Uterus (tissue), 4 donors: ENCODE results near the gene CRB1. TPM values are rescaled to one million over a fixed set of nuclear protein-coding genes. Genes with fewer than 3 reads are reported as not detected.

ENCODE experiments used
- DNase-seq, 2 donors: peaks; one replicate each; pipeline ENCODE4 v3.0.0-alpha.2; 2019 to 2020
- H3K27ac ChIP-seq, 2 donors: fragments of 200-600 bp; sonication (generic); 1 replicate in 1 of 2; 2 replicates in 1 of 2; pipeline ENCODE4 v1.5.1; 2016 to 2018
- H3K27me3 ChIP-seq, 2 donors: fragments of 200-600 bp; sonication (generic); one replicate each; pipeline ENCODE4 v1.5.1; 2018 to 2019; ENCODE audit warnings: control low read depth in 1 of 2
- H3K36me3 ChIP-seq, 2 donors: fragments of 200-600 bp; sonication (generic); one replicate each; pipeline ENCODE4 v1.5.1; 2019; ENCODE audit warnings: control low read depth in 1 of 2
- H3K4me1 ChIP-seq, 2 donors: fragments of 200-600 bp; sonication (generic); one replicate each; pipeline ENCODE4 v1.5.1; 2018 to 2019; ENCODE audit warnings: control low read depth in 1 of 2
- H3K4me3 ChIP-seq, 2 donors: fragments of 200-600 bp; sonication (generic); 1 replicate in 1 of 2; 2 replicates in 1 of 2; pipeline ENCODE4 v1.5.1; 2018 to 2019; ENCODE audit warnings: mild to moderate bottlenecking in 1 of 2
- H3K9me3 ChIP-seq, 2 donors: fragments of 200-600 bp; sonication (generic); one replicate each; pipeline ENCODE4 v1.5.1; 2019; ENCODE audit warnings: control low read depth in 1 of 2
- POLR2A ChIP-seq, 2 donors: fragments of 450-650 bp; IDR thresholded peaks; one replicate each; pipeline ENCODE4 v1.6.1; 2016; ENCODE audit warnings: antibody characterized with exemption in 2 of 2, mild to moderate bottlenecking in 1 of 2, moderate library complexity in 1 of 2
- intact Hi-C: fragments of 100-400 bp; cut with DNase I; formaldehyde crosslinking; loops from one replicate; pipeline ENCODE4 v1.15.1; 2023; ENCODE audit warnings: low total_unique reads
- total RNA-seq, 4 donors: library from RNA; depleted of rRNA in 3 of 4; stranded (reverse); fragments of >200 nt in 3 of 4; gene quantifications; one replicate each; pipeline versions ENCODE4 v1.1.0 to v1.2.4, GENCODE V29; 2014 to 2023
- TF ChIP-seq, protein P1 (sequence below), 4 experiments: fragments of 200-600 bp in 2 of 4; fragments of 450-650 bp in 2 of 4; sonication (generic) in 2 of 4; IDR thresholded peaks; one replicate each; pipeline ENCODE4 v1.5.1; 2016 to 2019; ENCODE audit warnings: antibody characterized with exemption in 4 of 4, mild to moderate bottlenecking in 2 of 4, moderate library complexity in 1 of 4
- donor health status: DM: yes; HTN: yes; CAD: no.

CRB1 gene
- total RNA-seq, 4 donors from 2014 or later, result 0.55 to 1.0 TPM; not detected in 2

DNA sequence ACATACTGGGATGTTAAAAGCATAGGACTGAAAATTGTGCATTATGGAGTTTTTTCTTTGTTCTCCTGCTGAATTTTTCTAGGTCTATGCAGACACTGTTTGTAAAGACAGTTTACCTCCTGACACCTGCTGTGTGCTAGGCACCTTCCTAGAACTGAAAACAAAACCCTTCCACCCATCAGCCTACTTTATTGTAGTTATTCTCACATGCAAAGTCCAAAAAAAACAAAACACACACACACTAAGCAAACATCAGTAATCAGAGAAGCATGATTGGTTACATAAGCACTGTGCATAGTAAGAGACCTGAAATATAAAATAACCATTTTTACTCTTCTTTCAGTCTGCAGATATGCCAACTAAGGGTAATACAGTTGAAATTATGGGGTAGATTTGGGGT is 195.1 kb downstream of the CRB1 start:
- intact Hi-C loops, result no loop called here
- DNase-seq, result no peak
- Histone ChIP-seq H3K36me3 (no peaks in the 10 kb centered on the region), H3K27ac (no peak overlapping the region), H3K4me1 (no peaks in the 10 kb centered on the region), H3K4me3 (no peak overlapping the region), H3K9me3 (no peaks in the 10 kb centered on the region), H3K27me3 (no peaks in the 10 kb centered on the region)
- no peak for TF ChIP-seq POLR2A (IDR thresholded peaks at IDR 0.05)
- TF ChIP-seq, protein P1, sequence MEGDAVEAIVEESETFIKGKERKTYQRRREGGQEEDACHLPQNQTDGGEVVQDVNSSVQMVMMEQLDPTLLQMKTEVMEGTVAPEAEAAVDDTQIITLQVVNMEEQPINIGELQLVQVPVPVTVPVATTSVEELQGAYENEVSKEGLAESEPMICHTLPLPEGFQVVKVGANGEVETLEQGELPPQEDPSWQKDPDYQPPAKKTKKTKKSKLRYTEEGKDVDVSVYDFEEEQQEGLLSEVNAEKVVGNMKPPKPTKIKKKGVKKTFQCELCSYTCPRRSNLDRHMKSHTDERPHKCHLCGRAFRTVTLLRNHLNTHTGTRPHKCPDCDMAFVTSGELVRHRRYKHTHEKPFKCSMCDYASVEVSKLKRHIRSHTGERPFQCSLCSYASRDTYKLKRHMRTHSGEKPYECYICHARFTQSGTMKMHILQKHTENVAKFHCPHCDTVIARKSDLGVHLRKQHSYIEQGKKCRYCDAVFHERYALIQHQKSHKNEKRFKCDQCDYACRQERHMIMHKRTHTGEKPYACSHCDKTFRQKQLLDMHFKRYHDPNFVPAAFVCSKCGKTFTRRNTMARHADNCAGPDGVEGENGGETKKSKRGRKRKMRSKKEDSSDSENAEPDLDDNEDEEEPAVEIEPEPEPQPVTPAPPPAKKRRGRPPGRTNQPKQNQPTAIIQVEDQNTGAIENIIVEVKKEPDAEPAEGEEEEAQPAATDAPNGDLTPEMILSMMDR (IDR thresholded peaks at IDR 0.05), result no peak

DNA sequence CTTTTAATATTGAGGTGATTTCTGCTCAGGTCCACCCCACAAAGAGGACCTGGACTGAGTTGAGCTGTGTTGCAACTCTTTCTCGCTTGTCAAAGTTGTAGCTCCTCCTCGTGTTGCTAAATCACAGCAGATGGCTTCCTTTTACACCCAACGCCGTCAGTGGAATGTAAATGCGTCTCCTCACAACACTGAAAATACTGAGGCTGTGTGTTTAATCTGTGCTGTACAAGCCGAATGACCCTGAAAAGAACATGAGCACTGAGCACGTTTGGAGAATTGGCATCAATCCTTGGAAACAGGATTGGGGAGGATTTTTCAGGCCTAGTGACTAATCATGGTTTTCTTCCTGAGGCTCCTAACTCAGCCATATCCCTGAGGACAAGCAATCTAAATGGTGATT is 196.0 kb downstream of the CRB1 start:
- no peaks in the 10 kb centered on the region for H3K36me3 ChIP-seq
- TF ChIP-seq POLR2A (IDR thresholded peaks at IDR 0.05), result no peak
- TF ChIP-seq, protein P1 (IDR thresholded peaks at IDR 0.05), result no peak
- intact Hi-C loops, result no loop called here
- H3K27ac ChIP-seq, result peak overlapping the region in 1 of 2 donors; percentile 30
- no peaks in the 10 kb centered on the region for H3K9me3 ChIP-seq
- no peaks in the 10 kb centered on the region for H3K4me1 ChIP-seq
- H3K4me3 ChIP-seq, result no peak overlapping the region
- H3K27me3 ChIP-seq, result no peaks in the 10 kb centered on the region
- DNase-seq, result peak; percentile 36 to 51

DNA sequence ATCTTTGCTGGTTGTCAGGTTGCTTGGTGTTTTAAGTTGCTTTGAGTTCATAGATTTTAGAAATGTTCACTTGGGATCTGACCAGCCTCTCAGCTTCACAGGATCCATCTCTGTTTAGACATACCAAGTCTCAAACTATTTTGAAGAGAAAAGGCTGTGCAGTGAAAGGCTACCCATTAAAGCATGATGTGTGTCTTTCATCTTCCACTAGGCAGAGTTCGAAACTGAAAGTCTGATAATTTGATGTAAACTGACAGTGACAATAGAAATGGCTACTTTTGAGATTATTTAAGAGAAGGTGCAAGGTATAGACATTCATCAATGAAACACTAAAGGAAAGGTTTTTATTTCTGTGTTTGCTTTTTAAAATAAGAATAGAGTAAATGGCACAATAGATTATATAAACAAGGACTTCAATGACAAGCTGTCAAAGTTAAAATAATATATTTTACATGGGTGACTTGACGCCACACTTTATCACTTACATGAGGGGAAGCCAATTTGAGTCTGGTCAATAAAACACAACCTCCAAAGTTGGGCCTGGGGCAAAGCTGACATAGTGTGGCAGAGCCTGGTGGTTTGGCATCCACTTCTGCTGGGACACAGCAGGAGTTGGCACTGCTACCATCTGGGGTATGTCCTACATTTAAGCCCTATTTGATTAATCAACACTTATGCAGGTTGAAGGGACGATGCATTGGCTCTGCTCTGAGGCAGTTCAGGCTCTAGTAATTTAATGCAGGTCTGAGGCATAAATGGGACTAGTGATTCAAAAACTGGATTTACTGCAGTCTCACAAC is 197.7 kb downstream of the CRB1 start:
- no peak for DNase-seq
- intact Hi-C loops, result no loop called here
- Histone ChIP-seq H3K27me3 (no peaks in the 10 kb centered on the region), H3K9me3 (no peaks in the 10 kb centered on the region), H3K4me1 (no peaks in the 10 kb centered on the region), H3K27ac (no peak overlapping the region), H3K36me3 (no peaks in the 10 kb centered on the region), H3K4me3 (no peak overlapping the region)
- TF ChIP-seq, protein P1 (IDR thresholded peaks at IDR 0.05), result no peak
- TF ChIP-seq POLR2A (IDR thresholded peaks at IDR 0.05), result no peak

DNA sequence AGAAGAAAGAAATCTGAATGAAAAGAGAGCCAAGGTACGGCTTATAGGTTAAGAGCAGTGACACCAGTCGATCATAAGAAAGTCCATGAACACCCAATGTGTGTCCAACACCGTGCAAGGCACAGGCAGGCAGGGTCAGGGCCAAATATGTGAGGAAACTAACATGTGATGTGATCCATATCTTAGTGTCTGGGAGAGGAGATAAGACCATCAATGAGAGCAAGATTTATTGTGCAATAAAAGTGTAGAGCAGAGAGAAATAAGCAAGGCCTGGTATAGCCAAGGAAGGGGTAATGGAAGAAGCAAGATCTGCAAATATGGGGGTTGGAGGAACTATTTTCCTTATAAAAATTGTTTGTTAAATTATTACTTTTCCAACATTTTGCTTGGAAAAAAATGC is 198.8 kb downstream of the CRB1 start:
- Histone ChIP-seq H3K4me3 (no peak overlapping the region), H3K4me1 (no peaks in the 10 kb centered on the region), H3K36me3 (no peaks in the 10 kb centered on the region), H3K9me3 (no peaks in the 10 kb centered on the region), H3K27me3 (no peaks in the 10 kb centered on the region), H3K27ac (no peak overlapping the region)
- DNase-seq, result no peak
- intact Hi-C loops, result no loop called here
- TF ChIP-seq POLR2A (IDR thresholded peaks at IDR 0.05), result no peak
- TF ChIP-seq, protein P1 (IDR thresholded peaks at IDR 0.05), result no peak

DNA sequence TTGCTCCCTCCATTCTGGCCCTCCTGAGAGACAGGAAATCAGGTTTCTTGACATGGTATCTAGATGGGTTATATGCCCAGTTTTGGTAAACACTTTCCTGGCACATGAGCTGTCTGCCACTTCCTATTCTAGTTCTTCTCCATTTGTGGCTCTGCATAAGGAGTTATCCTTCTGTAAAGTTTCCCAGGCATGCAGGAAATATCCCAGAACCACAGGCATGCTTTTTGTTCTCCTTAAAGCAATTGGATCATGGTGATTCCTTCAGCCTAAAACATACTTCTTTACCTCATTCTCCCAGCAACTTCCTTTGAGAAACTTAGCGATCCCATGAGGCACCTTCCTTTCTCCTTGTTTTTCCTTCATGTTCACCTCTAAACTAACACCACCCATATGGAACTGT is 199.8 kb downstream of the CRB1 start:
- Histone ChIP-seq H3K27ac (no peak overlapping the region), H3K36me3 (no peaks in the 10 kb centered on the region), H3K4me3 (no peak overlapping the region), H3K4me1 (no peaks in the 10 kb centered on the region), H3K27me3 (no peaks in the 10 kb centered on the region), H3K9me3 (no peaks in the 10 kb centered on the region)
- intact Hi-C loops, result no loop called here
- TF ChIP-seq, protein P1 (IDR thresholded peaks at IDR 0.05), result no peak
- TF ChIP-seq POLR2A (IDR thresholded peaks at IDR 0.05), result no peak
- DNase-seq, result no peak
